Upper lobe of left lung (tissue), 6 donors: ENCODE results near the gene IQCF2. TPM values are rescaled to one million over a fixed set of nuclear protein-coding genes. Genes with fewer than 3 reads are reported as not detected.

ENCODE experiments used
- ATAC-seq, 2 donors: fragments of 200-7000 bp; cut with Tn5 transposase; one replicate each; pipeline ENCODE4 v1.9.1; 2022; ENCODE audit warnings: mild to moderate bottlenecking in 2 of 2, moderate library complexity in 2 of 2; ENCODE audit not compliant: low FRiP score in 2 of 2
- DNase-seq, 2 donors: peaks; one replicate each; pipeline ENCODE4 v3.0.0-alpha.2; 2019 to 2020
- H3K27ac ChIP-seq, 4 donors: fragments of 200-600 bp; sonication (generic); one replicate each; pipeline ENCODE4 v1.5.1; 2016 to 2019
- H3K27me3 ChIP-seq, 4 donors: fragments of 200-600 bp; sonication (generic); one replicate each; pipeline ENCODE4 v1.5.1; 2017 to 2019
- H3K36me3 ChIP-seq, 4 donors: fragments of 200-600 bp; sonication (generic); one replicate each; pipeline ENCODE4 v1.5.1; 2016 to 2019
- H3K4me1 ChIP-seq, 4 donors: fragments of 200-600 bp; sonication (generic); one replicate each; pipeline ENCODE4 v1.5.1; 2018 to 2019
- H3K4me3 ChIP-seq, 4 donors: fragments of 200-600 bp; sonication (generic); one replicate each; pipeline ENCODE4 v1.5.1; 2017 to 2019; ENCODE audit warnings: mild to moderate bottlenecking in 2 of 4, moderate library complexity in 1 of 4
- H3K9me3 ChIP-seq, 4 donors: fragments of 200-600 bp; sonication (generic); one replicate each; pipeline ENCODE4 v1.5.1; 2018 to 2019
- EP300 ChIP-seq, 4 donors: sonication (generic); formaldehyde crosslinking; IDR thresholded peaks; one replicate each; pipeline ENCODE4 v1.5.1; 2017; ENCODE audit warnings: antibody characterized with exemption in 4 of 4, control low read depth in 2 of 4
- POLR2A ChIP-seq, 4 donors: fragments of 450-650 bp; IDR thresholded peaks; one replicate each; pipeline ENCODE4 v1.5.1; 2016 to 2017; ENCODE audit warnings: antibody characterized with exemption in 4 of 4, mild to moderate bottlenecking in 2 of 4
- POLR2AphosphoS5 ChIP-seq, 2 donors: sonication (generic); formaldehyde crosslinking; IDR thresholded peaks; one replicate each; pipeline ENCODE4 v1.5.1; 2017; ENCODE audit warnings: antibody characterized with exemption in 2 of 2
- WGBS, 2 donors: methylation state at CpG; one replicate each; pipeline ENCODE4 v1.1.5; 2017 to 2018; 5-methylcytosine and 5-hydroxymethylcytosine counted together
- total RNA-seq, 6 donors: library from RNA; depleted of rRNA in 4 of 6; stranded (reverse); fragments of >200 nt in 4 of 6; gene quantifications; one replicate each; pipeline versions ENCODE4 v1.1.0 to v1.2.1, GENCODE V29; 2016 to 2021
- TF ChIP-seq, protein P1 (sequence below), 6 experiments: fragments of 450-650 bp in 4 of 6; fragments of 200-600 bp in 2 of 6; sonication (generic) in 2 of 6; IDR thresholded peaks; one replicate each; pipeline ENCODE4 v1.5.1; 2016 to 2019; ENCODE audit warnings: antibody characterized with exemption in 6 of 6
- donor health status: DM: no; HTN: no; CAD: no; lungs with moderate emphysema.
- donor health status: DM: no; HTN: yes; CAD: no; lungs with severe emphysema.

Gene IQCF2
- total RNA-seq, 6 donors from 2014 or later, result not detected

DNA sequence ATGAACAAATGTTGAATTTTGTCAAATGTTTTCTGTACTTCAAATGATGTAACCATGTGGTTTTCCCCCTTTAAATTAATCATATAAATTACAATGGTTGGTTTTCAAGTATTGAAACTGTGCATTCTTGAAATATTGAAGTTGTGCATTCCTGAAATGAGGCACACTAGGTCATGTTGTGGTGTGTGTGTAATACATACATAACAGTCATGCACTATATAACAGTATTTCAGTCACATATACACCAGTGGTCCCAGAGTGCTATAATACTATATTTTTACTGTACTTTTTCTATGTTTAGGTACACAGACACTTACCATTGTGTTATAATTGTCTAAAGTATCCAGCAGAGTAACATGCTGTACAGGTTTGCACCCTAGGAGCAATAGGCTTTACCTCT lies 25.0 kb downstream of the IQCF2 start:
- ATAC-seq, result no peak

DNA sequence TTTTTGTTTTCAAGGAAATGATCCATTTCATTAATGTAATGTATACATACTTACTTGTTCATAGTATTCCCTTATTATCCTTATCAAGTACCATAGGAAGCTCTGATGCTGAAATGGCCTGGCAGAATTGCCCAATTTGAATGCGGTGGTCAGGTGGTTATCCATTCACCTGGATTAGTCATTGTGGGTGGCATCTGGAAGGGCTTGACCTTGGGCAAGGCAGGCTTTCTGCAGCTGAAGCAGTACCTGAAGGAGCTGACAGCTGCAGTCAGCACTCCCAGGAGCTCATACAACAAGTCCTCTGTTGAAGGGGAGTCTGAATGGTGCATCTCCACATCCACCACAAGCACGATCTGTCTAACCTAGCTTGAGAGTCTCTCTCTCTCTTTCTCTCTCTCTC lies 26.2 kb downstream of the IQCF2 start:
- WGBS, 2 donors, result 77 to 82% methylated on average over 2 of the region's 2 CpGs
- H3K27ac ChIP-seq, result no peak overlapping the region
- no peaks in the 10 kb centered on the region for H3K27me3 ChIP-seq
- H3K9me3 ChIP-seq, result no peaks in the 10 kb centered on the region
- no peak overlapping the region for H3K4me3 ChIP-seq
- no peak for ATAC-seq
- no peaks in the 10 kb centered on the region for H3K4me1 ChIP-seq
- TF ChIP-seq POLR2AphosphoS5 (IDR thresholded peaks at IDR 0.05) (no peak), EP300 (IDR thresholded peaks at IDR 0.05) (no peak), POLR2A (IDR thresholded peaks at IDR 0.05) (no peak)
- TF ChIP-seq, protein P1, sequence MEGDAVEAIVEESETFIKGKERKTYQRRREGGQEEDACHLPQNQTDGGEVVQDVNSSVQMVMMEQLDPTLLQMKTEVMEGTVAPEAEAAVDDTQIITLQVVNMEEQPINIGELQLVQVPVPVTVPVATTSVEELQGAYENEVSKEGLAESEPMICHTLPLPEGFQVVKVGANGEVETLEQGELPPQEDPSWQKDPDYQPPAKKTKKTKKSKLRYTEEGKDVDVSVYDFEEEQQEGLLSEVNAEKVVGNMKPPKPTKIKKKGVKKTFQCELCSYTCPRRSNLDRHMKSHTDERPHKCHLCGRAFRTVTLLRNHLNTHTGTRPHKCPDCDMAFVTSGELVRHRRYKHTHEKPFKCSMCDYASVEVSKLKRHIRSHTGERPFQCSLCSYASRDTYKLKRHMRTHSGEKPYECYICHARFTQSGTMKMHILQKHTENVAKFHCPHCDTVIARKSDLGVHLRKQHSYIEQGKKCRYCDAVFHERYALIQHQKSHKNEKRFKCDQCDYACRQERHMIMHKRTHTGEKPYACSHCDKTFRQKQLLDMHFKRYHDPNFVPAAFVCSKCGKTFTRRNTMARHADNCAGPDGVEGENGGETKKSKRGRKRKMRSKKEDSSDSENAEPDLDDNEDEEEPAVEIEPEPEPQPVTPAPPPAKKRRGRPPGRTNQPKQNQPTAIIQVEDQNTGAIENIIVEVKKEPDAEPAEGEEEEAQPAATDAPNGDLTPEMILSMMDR (IDR thresholded peaks at IDR 0.05), result no peak
- H3K36me3 ChIP-seq, result no peaks in the 10 kb centered on the region
- no peak for DNase-seq

More for the DNA sequence above, 25.0 kb downstream of the IQCF2 start:
- no peak overlapping the region for H3K27ac ChIP-seq
- no peaks in the 10 kb centered on the region for H3K36me3 ChIP-seq
- H3K9me3 ChIP-seq, result no peaks in the 10 kb centered on the region
- no peaks in the 10 kb centered on the region for H3K4me1 ChIP-seq
- H3K27me3 ChIP-seq, result no peaks in the 10 kb centered on the region
- H3K4me3 ChIP-seq, result no peak overlapping the region
- DNase-seq, result no peak
- TF ChIP-seq EP300 (IDR thresholded peaks at IDR 0.05) (no peak), POLR2A (IDR thresholded peaks at IDR 0.05) (no peak), POLR2AphosphoS5 (IDR thresholded peaks at IDR 0.05) (no peak)
- TF ChIP-seq, protein P1 (IDR thresholded peaks at IDR 0.05), result no peak

DNA sequence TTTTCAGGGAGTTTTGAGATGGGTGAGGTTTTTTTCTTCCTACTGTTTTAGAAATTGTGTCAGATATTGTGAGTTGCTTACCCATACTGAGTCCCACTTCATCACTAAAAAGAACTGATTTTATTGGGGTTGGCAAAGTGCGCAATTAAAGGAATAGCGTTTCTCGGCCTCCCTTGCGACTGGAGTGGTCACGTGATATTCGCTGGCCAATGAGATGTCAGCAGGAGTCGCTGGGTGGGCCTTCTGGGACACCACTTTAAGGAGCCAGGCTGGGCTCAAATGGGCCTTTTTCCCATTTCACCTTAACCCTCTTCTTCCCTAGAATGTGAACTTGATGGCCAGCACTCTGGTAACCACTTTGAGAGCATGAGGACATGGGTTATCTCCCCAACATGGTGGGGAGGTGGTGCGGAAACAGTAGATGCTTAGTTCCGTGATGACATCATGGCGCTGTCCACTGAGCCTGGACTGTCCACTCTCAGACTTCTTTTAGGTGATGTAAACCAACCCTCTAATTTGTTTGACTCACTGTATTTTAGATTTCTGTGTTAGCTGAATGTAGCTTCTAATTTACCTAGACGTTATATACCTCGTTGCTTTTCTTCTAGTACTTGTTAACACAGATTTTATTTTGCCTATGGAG lies 27.2 kb downstream of the IQCF2 start:
- no peaks in the 10 kb centered on the region for H3K9me3 ChIP-seq
- no peaks in the 10 kb centered on the region for H3K27me3 ChIP-seq
- no peak overlapping the region for H3K4me3 ChIP-seq
- TF ChIP-seq POLR2AphosphoS5 (IDR thresholded peaks at IDR 0.05) (no peak), POLR2A (IDR thresholded peaks at IDR 0.05) (no peak), EP300 (IDR thresholded peaks at IDR 0.05) (no peak)
- TF ChIP-seq, protein P1 (IDR thresholded peaks at IDR 0.05), result no peak
- H3K4me1 ChIP-seq, result no peaks in the 10 kb centered on the region
- no peak overlapping the region for H3K27ac ChIP-seq
- DNase-seq (no peak), ATAC-seq (no peak)
- no peaks in the 10 kb centered on the region for H3K36me3 ChIP-seq
- WGBS, 2 donors, result 92 to 94% methylated on average over 12 of the region's 12 CpGs

DNA sequence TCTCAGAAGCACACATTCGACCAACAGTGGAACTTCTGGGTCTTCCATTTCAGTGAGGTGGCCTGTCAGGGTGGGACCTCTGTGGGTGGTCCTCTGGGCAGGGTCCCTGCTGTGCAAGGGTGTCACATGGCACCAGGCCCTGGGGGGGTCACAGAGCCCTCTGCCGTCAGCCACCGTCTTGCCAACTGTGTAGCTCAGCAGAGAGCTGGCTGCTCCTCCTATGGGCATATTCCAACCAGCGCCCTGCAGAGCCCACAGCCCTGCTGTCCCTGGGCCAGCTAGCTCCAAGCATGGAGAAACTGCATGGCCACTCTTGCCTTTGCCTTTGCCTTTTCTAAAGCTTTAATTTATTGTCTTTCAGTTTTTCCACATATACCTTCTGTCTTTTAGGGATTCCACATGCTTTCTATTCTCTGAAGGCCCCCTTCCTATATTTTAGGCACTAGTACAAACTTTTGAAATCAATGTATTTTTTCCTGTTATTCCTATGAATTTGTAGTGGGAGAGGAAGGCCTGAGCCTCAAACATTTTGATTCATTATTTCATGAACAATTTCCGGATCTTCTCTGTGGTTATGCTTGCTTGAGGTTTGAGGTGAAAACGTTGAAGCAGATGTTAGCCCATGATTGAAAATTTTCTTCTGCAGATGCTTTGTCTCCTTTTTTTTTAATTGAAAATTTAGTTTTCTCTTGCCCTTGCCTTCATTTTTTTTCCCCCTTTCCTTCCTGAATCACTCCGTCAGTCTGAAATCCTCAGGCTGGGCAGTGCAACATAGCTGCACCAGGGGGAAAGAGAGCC lies 30.0 kb downstream of the IQCF2 start:
- no peak for ATAC-seq
- 76% methylated on average over 4 to 7 of the region's 7 CpGs for WGBS, 2 donors
- TF ChIP-seq, protein P1 (IDR thresholded peaks at IDR 0.05), result no peak
- TF ChIP-seq POLR2A (IDR thresholded peaks at IDR 0.05) (no peak), EP300 (IDR thresholded peaks at IDR 0.05) (no peak)
- H3K27ac ChIP-seq, result no peak overlapping the region
- no peaks in the 10 kb centered on the region for H3K27me3 ChIP-seq
- DNase-seq, result peak in 1 of 2 donors; percentile 46
- H3K4me1 ChIP-seq, result no peaks in the 10 kb centered on the region
- H3K4me3 ChIP-seq, result no peak overlapping the region
- no peaks in the 10 kb centered on the region for H3K9me3 ChIP-seq
- H3K36me3 ChIP-seq, result no peaks in the 10 kb centered on the region
